Measurements from ENCODE around the gene CDYL2.

The CDYL2 gene

DNA sequence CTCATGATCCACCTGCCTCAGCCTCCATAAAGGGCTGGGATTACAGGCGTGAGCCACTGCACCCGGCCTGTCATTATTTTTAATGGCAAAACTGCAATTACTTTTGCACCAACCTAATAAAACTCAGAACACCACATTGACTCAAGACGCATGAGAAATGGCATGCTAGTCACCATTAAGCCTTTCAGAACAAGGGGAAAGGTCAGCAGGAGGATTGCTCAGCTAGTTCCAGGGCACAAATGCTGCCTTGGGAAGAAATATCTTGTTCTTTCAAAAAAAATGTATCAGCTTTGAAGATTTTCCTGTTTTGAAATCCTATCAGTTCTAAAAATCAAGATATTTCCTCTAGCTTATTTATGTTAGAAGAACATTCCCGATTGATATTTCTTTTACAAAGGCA lies 32.4 kb upstream of the CDYL2 start:
- DNase-seq (ENCODE audit: low read depth): no peak

DNA sequence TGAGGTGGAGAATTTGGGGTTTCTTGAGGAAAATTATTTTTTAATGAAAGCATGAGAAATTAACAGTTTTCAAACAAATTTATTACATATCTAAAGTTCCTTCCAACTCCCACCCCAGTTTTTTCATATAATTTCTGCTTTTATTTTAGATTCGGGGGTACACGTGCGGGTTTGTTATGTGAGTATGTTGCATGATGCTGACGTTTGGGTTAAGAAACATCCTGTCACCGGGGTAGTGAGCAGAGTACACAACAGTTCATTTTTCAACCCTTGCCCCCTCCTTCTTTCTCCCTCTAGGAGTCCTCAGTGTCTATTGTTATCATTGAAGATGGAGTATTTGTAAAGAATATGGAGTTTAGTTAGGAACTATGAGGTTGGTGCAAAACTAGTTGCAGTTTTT lies 31.8 kb upstream of the CDYL2 start:
- TF ChIP-seq POLR2A (IDR thresholded peaks at IDR 0.05; ENCODE audit: extremely low read depth, insufficient read length): no peak
- TF ChIP-seq MYC (IDR thresholded peaks at IDR 0.05; ENCODE audit: low read depth, low read length): no peak
- TF ChIP-seq, protein P1, sequence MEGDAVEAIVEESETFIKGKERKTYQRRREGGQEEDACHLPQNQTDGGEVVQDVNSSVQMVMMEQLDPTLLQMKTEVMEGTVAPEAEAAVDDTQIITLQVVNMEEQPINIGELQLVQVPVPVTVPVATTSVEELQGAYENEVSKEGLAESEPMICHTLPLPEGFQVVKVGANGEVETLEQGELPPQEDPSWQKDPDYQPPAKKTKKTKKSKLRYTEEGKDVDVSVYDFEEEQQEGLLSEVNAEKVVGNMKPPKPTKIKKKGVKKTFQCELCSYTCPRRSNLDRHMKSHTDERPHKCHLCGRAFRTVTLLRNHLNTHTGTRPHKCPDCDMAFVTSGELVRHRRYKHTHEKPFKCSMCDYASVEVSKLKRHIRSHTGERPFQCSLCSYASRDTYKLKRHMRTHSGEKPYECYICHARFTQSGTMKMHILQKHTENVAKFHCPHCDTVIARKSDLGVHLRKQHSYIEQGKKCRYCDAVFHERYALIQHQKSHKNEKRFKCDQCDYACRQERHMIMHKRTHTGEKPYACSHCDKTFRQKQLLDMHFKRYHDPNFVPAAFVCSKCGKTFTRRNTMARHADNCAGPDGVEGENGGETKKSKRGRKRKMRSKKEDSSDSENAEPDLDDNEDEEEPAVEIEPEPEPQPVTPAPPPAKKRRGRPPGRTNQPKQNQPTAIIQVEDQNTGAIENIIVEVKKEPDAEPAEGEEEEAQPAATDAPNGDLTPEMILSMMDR (IDR thresholded peaks at IDR 0.05; ENCODE audit: low read depth, low read length): no peak
- TF ChIP-seq, protein P2, sequence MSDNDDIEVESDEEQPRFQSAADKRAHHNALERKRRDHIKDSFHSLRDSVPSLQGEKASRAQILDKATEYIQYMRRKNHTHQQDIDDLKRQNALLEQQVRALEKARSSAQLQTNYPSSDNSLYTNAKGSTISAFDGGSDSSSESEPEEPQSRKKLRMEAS (IDR thresholded peaks at IDR 0.05; ENCODE audit: low read depth, low read length): no peak
- DNase-seq (ENCODE audit: low read depth): no peak
- H3K4me3 ChIP-seq (ENCODE audit: low read depth, low read length): no peak overlapping the region

More for the DNA sequence above, 32.4 kb upstream of the CDYL2 start:
- TF ChIP-seq, protein P2 (IDR thresholded peaks at IDR 0.05; ENCODE audit: low read depth, low read length): no peak
- no peak for TF ChIP-seq POLR2A (IDR thresholded peaks at IDR 0.05; ENCODE audit: extremely low read depth, insufficient read length)
- TF ChIP-seq, protein P1 (IDR thresholded peaks at IDR 0.05; ENCODE audit: low read depth, low read length): no peak
- no peak for TF ChIP-seq MYC (IDR thresholded peaks at IDR 0.05; ENCODE audit: low read depth, low read length)
- no peak overlapping the region for H3K4me3 ChIP-seq (ENCODE audit: low read depth, low read length)

DNA sequence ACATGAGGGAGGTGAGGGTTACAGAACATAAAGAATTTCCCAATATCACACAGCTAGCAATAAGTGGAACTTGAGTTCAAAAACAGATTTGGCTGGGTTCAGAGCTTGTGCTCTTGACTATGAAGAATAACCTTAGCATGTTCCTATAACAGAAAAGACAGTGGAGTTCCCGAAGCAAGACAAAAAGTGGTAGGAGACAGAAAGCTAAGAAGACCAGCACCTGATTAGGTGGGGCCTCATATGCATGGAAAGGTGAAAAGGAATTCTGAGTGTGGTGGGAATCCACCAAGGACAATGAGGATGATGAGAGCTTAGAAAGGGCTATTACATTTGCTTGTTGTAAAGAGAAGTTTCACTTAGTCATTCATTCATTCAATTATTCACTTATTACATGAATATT lies 26.6 kb upstream of the CDYL2 start:
- no peak overlapping the region for H3K4me3 ChIP-seq (ENCODE audit: low read depth, low read length)
- DNase-seq (ENCODE audit: low read depth): no peak
- no peak for TF ChIP-seq POLR2A (IDR thresholded peaks at IDR 0.05; ENCODE audit: extremely low read depth, insufficient read length)
- TF ChIP-seq, protein P1 (IDR thresholded peaks at IDR 0.05; ENCODE audit: low read depth, low read length): no peak
- TF ChIP-seq MYC (IDR thresholded peaks at IDR 0.05; ENCODE audit: low read depth, low read length): no peak
- TF ChIP-seq, protein P2 (IDR thresholded peaks at IDR 0.05; ENCODE audit: low read depth, low read length): no peak

DNA sequence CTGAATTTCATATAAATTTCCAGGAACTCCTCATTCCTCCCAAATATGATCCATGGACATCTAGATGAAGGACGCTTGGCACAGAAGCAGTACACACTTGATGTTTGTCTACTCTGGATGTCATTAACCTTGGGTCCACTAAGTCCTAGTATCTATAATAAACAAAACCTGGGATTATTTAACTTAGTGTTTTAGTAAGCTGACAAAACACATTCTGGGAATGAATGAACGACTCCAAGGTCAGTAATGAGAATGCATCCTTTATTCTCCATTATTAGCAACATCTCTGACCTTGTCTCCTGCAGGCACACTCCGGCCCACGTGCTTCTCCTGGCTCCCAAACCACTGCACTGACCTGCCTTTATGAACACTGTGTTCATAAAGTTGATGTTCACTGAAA lies 24.1 kb upstream of the CDYL2 start:
- DNase-seq (ENCODE audit: low read depth): no peak
- no peak overlapping the region for H3K4me3 ChIP-seq (ENCODE audit: low read depth, low read length)
- TF ChIP-seq POLR2A (IDR thresholded peaks at IDR 0.05; ENCODE audit: extremely low read depth, insufficient read length) (no peak), MYC (IDR thresholded peaks at IDR 0.05; ENCODE audit: low read depth, low read length) (no peak)
- TF ChIP-seq, protein P1 (IDR thresholded peaks at IDR 0.05; ENCODE audit: low read depth, low read length): no peak
- TF ChIP-seq, protein P2 (IDR thresholded peaks at IDR 0.05; ENCODE audit: low read depth, low read length): no peak

DNA sequence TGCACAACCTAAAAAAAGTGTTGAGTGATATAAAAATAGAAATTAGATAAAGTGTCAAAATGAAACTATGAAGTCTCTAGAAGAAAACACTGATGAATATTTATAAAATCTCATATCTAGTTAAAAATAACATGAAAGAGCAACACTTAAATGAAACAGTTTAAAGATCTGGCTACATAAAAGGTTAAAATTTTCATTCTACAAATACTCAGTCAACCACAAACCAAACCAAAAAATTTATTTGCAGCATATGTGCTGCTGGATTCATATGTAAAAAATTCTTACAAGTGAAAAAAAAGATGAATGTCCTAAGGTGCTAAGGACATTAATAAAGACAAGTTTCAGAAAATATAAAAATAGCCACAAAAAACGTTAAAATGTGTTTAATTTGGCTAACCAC lies 22.6 kb upstream of the CDYL2 start:
- no peak for DNase-seq (ENCODE audit: low read depth)
- no peak overlapping the region for H3K4me3 ChIP-seq (ENCODE audit: low read depth, low read length)
- no peak for TF ChIP-seq POLR2A (IDR thresholded peaks at IDR 0.05; ENCODE audit: extremely low read depth, insufficient read length)
- TF ChIP-seq, protein P1 (IDR thresholded peaks at IDR 0.05; ENCODE audit: low read depth, low read length): no peak
- TF ChIP-seq, protein P2 (IDR thresholded peaks at IDR 0.05; ENCODE audit: low read depth, low read length): no peak
- TF ChIP-seq MYC (IDR thresholded peaks at IDR 0.05; ENCODE audit: low read depth, low read length): no peak

DNA sequence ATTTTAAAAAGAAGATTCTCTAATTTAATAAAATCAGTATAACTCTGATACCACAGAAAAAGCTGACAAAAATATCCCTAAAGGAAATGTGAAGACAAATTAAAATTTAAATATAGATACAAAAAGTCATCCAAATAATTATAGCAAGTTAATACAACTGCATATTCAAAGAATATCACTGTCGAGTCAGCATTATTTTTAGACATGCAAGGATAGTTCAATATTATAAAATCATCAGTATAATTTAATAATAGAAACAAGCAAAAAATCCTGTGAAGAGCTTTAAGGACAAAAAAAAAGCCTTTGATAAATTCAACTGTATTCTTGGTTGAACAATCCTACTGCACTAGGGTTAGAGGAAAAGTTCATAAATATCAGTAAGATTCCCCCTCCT lies 21.0 kb upstream of the CDYL2 start:
- no peak for TF ChIP-seq POLR2A (IDR thresholded peaks at IDR 0.05; ENCODE audit: extremely low read depth, insufficient read length)
- TF ChIP-seq, protein P1 (IDR thresholded peaks at IDR 0.05; ENCODE audit: low read depth, low read length): no peak
- DNase-seq (ENCODE audit: low read depth): no peak
- no peak overlapping the region for H3K4me3 ChIP-seq (ENCODE audit: low read depth, low read length)

Data from NB4 (cell line).